Right kidney (tissue), 1 donor: ENCODE measurements around the gene TGFBI.
"Not testable (repeated sequence)": the region's sequence is repeated elsewhere in the genome, so short reads cannot be mapped to it uniquely, and the experiment has no call there.

Experiments
- DNase-seq: peaks from one replicate; pipeline ENCODE4 v3.0.0-alpha.2; 2016

The TGFBI gene

GRCh38 chr5:136043968-136044610 lies 15.3 kb downstream of the TGFBI start:
- DNase-seq = no peak

GRCh38 chr5:136045026-136045425 lies 16.2 kb downstream of the TGFBI start:
- not testable (repeated sequence) for DNase-seq

- no peak for DNase-seq
These were observed 17.5 kb downstream of the TGFBI start for GRCh38 chr5:136046246-136046645.

GRCh38 chr5:136047858-136048257 lies 19.1 kb downstream of the TGFBI start:
- DNase-seq = no peak

- no peak for DNase-seq
These were observed 20.2 kb downstream of the TGFBI start for GRCh38 chr5:136048966-136049365.

- DNase-seq = no peak
These were observed 22.9 kb downstream of the TGFBI start for GRCh38 chr5:136051486-136052220.

- no peak for DNase-seq
These were observed 24.0 kb downstream of the TGFBI start for GRCh38 chr5:136052692-136053335.

GRCh38 chr5:136053336-136054141 lies 24.8 kb downstream of the TGFBI start:
- DNase-seq = no peak

GRCh38 chr5:136054142-136055019 lies 25.6 kb downstream of the TGFBI start:
- no peak for DNase-seq

GRCh38 chr5:136055612-136056309 lies 27.0 kb downstream of the TGFBI start:
- DNase-seq = no peak

- no peak for DNase-seq
These were observed 27.5 kb downstream of the TGFBI start for GRCh38 chr5:136056336-136056735.

GRCh38 chr5:136056771-136057335 lies 28.1 kb downstream of the TGFBI start:
- DNase-seq = no peak

GRCh38 chr5:136057401-136058038 lies 28.7 kb downstream of the TGFBI start:
- DNase-seq = no peak

GRCh38 chr5:136058039-136058971 lies 29.5 kb downstream of the TGFBI start:
- peak; percentile 57 for DNase-seq

GRCh38 chr5:136058972-136059354 lies 30.2 kb downstream of the TGFBI start:
- DNase-seq = no peak

- no peak for DNase-seq
These were observed 32.2 kb downstream of the TGFBI start for GRCh38 chr5:136060963-136061362.

- DNase-seq = no peak
These were observed 33.0 kb downstream of the TGFBI start for GRCh38 chr5:136061630-136062365.
